Esophagus muscularis mucosa (tissue), 4 donors: ENCODE results near the gene TRHDE.

Experiments
- EP300 ChIP-seq: sonication (generic); formaldehyde crosslinking; IDR thresholded peaks from one replicate; pipeline ENCODE4 v1.6.1; 2017; ENCODE audit warnings: antibody characterized with exemption
- POLR2A ChIP-seq: fragments of 450-650 bp; IDR thresholded peaks from one replicate; pipeline ENCODE4 v1.6.1; 2017; ENCODE audit warnings: antibody characterized with exemption, moderate library complexity, mild to moderate bottlenecking, low read depth
- POLR2AphosphoS5 ChIP-seq, 2 donors: sonication (generic); formaldehyde crosslinking; IDR thresholded peaks; one replicate each; pipeline ENCODE4 v1.6.1; 2017; ENCODE audit warnings: antibody characterized with exemption in 2 of 2
- TF ChIP-seq, protein P1 (sequence below), 3 experiments: fragments of 200-600 bp in 2 of 3; fragments of 450-650 bp in 1 of 3; sonication (generic) in 2 of 3; IDR thresholded peaks; one replicate each; pipeline ENCODE4 v1.5.1; 2017 to 2019; ENCODE audit warnings: antibody characterized with exemption in 3 of 3, mild to moderate bottlenecking in 2 of 3, moderate library complexity in 1 of 3

DNA sequence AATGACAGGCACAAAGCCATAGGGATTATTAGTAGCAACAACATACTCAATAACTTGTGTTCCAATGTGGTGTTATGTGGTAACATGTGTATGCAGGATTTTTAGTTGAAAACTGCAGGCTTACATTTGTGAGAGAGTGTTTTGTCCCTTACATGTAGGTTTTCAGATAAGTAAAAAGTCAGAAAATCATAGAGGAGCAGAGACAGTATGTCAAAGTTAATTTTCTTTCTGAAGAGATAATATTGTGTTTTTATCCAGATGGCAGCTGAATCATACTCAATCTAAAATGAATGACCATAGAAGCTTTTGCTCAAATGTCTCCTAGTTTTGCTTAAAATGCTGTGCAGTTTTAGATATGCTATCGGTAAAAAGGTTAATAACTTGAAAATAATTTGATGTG is 277.0 kb downstream of the TRHDE start:
- TF ChIP-seq, protein P1, sequence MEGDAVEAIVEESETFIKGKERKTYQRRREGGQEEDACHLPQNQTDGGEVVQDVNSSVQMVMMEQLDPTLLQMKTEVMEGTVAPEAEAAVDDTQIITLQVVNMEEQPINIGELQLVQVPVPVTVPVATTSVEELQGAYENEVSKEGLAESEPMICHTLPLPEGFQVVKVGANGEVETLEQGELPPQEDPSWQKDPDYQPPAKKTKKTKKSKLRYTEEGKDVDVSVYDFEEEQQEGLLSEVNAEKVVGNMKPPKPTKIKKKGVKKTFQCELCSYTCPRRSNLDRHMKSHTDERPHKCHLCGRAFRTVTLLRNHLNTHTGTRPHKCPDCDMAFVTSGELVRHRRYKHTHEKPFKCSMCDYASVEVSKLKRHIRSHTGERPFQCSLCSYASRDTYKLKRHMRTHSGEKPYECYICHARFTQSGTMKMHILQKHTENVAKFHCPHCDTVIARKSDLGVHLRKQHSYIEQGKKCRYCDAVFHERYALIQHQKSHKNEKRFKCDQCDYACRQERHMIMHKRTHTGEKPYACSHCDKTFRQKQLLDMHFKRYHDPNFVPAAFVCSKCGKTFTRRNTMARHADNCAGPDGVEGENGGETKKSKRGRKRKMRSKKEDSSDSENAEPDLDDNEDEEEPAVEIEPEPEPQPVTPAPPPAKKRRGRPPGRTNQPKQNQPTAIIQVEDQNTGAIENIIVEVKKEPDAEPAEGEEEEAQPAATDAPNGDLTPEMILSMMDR (IDR thresholded peaks at IDR 0.05) = no peak
- no peak for TF ChIP-seq EP300
- TF ChIP-seq POLR2A = no peak
- no peak for TF ChIP-seq POLR2AphosphoS5 (IDR thresholded peaks at IDR 0.05)
